Measurements from ENCODE around the gene EPHB6. TPM values are rescaled to one million over a fixed set of nuclear protein-coding genes. Genes with fewer than 3 reads are reported as not detected.

EPHB6 gene
- polyA plus RNA-seq, 1 of the 3 experiments (the other 2 are of a cell fraction): 1.8 TPM

DNA sequence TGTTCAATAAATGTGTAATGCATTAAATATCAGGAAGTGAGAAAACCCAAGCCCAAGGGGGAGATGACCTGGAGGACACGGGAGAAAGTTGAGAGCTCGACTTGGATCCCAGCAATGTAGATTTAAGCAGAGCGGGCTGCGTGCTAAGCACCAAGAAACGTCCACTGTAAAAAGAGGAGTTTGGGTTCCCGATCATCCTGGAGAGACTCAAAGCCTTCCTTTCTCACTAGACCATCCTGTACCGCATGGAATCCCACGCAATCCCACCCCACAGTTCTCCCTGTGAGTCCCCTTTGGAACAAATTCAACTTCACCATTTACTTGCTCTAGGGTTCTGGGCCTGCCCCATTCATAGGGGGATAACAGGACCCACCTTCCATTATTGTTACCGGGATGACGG, 28.3 kb downstream of the EPHB6 start:
- Histone ChIP-seq H3K4me2 (no peak overlapping the region), H3K36me3 (replicated peaks in 1 of 2; ENCODE audit: control insufficient read depth in 1 of 2, insufficient read depth in 2 of 2, low read length in 1 of 2) (no peaks in the 10 kb centered on the region), H3K4me1 (ENCODE audit: control insufficient read depth in 1 of 2, insufficient read depth in 2 of 2, low read depth in 1 of 2, low read length in 1 of 2) (no peaks in the 10 kb centered on the region), H3K9ac (no peak overlapping the region), H3K79me2 (ENCODE audit: insufficient read depth) (no peaks in the 10 kb centered on the region), H3K4me3 (ENCODE audit: low read depth in 2 of 2, low read length in 1 of 2) (no peak overlapping the region), H3K27ac (ENCODE audit: low read depth in 2 of 2, low read length in 1 of 2) (no peak overlapping the region), H3F3A (replicated peaks; ENCODE audit: insufficient read depth) (no peaks in the 10 kb centered on the region), H4K20me1 (ENCODE audit: insufficient read depth) (no peaks in the 10 kb centered on the region), H3K9me2 (no peaks in the 10 kb centered on the region), H3K9me3 (no peaks in the 10 kb centered on the region), H2AFZ (ENCODE audit: low read depth) (no peak overlapping the region), H3K27me3 (ENCODE audit: insufficient read depth) (peaks cover 63% of the 10 kb centered on the region)
- ChIA-PET CTCF (interaction anchor here (10.7 kb wide), 1 partner anchor 15 kb away, joined by 120 read pairs; no protein-coding TSS in a partner anchor), POLR2A (no interaction called here)
- 45% methylated on average over 10 of the region's 10 CpGs for WGBS (ENCODE audit: low lambda C conversion rate)
- DNase-seq: no peak
- no peak for TF ChIP-seq JUND (IDR thresholded peaks at IDR 0.05)
- TF ChIP-seq, protein P1, sequence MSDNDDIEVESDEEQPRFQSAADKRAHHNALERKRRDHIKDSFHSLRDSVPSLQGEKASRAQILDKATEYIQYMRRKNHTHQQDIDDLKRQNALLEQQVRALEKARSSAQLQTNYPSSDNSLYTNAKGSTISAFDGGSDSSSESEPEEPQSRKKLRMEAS (IDR thresholded peaks at IDR 0.05; ENCODE audit: low read depth): no peak
- TF ChIP-seq TAF1 (IDR thresholded peaks at IDR 0.05; ENCODE audit: borderline replicate concordance, low read depth, low read length): no peak
- no peak for TF ChIP-seq RCOR1 (IDR thresholded peaks at IDR 0.05; ENCODE audit: low read length)
- no peak for TF ChIP-seq GATA2 (CRISPR knock-in tag; IDR thresholded peaks at IDR 0.05)
- no peak for TF ChIP-seq EZH2phosphoT487 (IDR thresholded peaks at IDR 0.05; ENCODE audit: borderline replicate concordance, low read depth)
- no peak for TF ChIP-seq MEF2A (IDR thresholded peaks at IDR 0.05; ENCODE audit: borderline replicate concordance, low read depth)
- TF ChIP-seq EP300 (IDR thresholded peaks at IDR 0.05; ENCODE audit: borderline replicate concordance in 1 of 2, low read depth in 1 of 2, low read length in 1 of 2): no peak
- TF ChIP-seq MXI1 (IDR thresholded peaks at IDR 0.05; ENCODE audit: low read depth, low read length): no peak
- TF ChIP-seq NFIC (IDR thresholded peaks at IDR 0.05; ENCODE audit: borderline replicate concordance): no peak
- no peak for TF ChIP-seq USF2 (IDR thresholded peaks at IDR 0.05; ENCODE audit: borderline replicate concordance, low read depth, low read length)
- TF ChIP-seq FOXM1 (IDR thresholded peaks at IDR 0.05; ENCODE audit: low read depth): no peak

- H3K79me2 ChIP-seq (ENCODE audit: insufficient read depth): no peaks in the 10 kb centered on the region
- no peak overlapping the region for H2AFZ ChIP-seq (ENCODE audit: low read depth)
- no peak overlapping the region for H3K4me3 ChIP-seq (ENCODE audit: low read depth in 2 of 2, low read length in 1 of 2)
- WGBS (ENCODE audit: low lambda C conversion rate): 26% methylated on average over 7 of the region's 7 CpGs
- H3K9ac ChIP-seq: no peak overlapping the region
- ChIA-PET POLR2A (no interaction called here), CTCF (interaction anchor here (10.7 kb wide), 1 partner anchor 16 kb away, joined by 120 read pairs; no protein-coding TSS in a partner anchor)
- no peaks in the 10 kb centered on the region for H3K36me3 ChIP-seq (replicated peaks in 1 of 2; ENCODE audit: control insufficient read depth in 1 of 2, insufficient read depth in 2 of 2, low read length in 1 of 2)
- no peaks in the 10 kb centered on the region for H3K4me1 ChIP-seq (ENCODE audit: control insufficient read depth in 1 of 2, insufficient read depth in 2 of 2, low read depth in 1 of 2, low read length in 1 of 2)
- H3K9me3 ChIP-seq: no peaks in the 10 kb centered on the region
- H3K9me2 ChIP-seq: no peaks in the 10 kb centered on the region
- peaks cover 57% of the 10 kb centered on the region for H3K27me3 ChIP-seq (ENCODE audit: insufficient read depth)
- H4K20me1 ChIP-seq (ENCODE audit: insufficient read depth): no peaks in the 10 kb centered on the region
- no peak overlapping the region for H3K4me2 ChIP-seq
- no peak overlapping the region for H3K27ac ChIP-seq (ENCODE audit: low read depth in 2 of 2, low read length in 1 of 2)
- no peak for DNase-seq
- H3F3A ChIP-seq (replicated peaks; ENCODE audit: insufficient read depth): no peaks in the 10 kb centered on the region
- TF ChIP-seq RFX5 (IDR thresholded peaks at IDR 0.05; ENCODE audit: low read length) (no peak), MXI1 (IDR thresholded peaks at IDR 0.05; ENCODE audit: low read depth, low read length) (no peak), RAD21 (IDR thresholded peaks at IDR 0.05; ENCODE audit: low read length) (no peak), FOSL2 (IDR thresholded peaks at IDR 0.05; ENCODE audit: borderline replicate concordance, low read depth) (no peak), CTCF (IDR thresholded peaks at IDR 0.05) (no peak), FOXM1 (IDR thresholded peaks at IDR 0.05; ENCODE audit: low read depth) (no peak), TEAD4 (IDR thresholded peaks at IDR 0.05; ENCODE audit: borderline replicate concordance, insufficient read depth) (no peak), TCF12 (IDR thresholded peaks at IDR 0.05) (no peak), NFIC (IDR thresholded peaks at IDR 0.05; ENCODE audit: borderline replicate concordance) (no peak)
- TF ChIP-seq, protein P2, sequence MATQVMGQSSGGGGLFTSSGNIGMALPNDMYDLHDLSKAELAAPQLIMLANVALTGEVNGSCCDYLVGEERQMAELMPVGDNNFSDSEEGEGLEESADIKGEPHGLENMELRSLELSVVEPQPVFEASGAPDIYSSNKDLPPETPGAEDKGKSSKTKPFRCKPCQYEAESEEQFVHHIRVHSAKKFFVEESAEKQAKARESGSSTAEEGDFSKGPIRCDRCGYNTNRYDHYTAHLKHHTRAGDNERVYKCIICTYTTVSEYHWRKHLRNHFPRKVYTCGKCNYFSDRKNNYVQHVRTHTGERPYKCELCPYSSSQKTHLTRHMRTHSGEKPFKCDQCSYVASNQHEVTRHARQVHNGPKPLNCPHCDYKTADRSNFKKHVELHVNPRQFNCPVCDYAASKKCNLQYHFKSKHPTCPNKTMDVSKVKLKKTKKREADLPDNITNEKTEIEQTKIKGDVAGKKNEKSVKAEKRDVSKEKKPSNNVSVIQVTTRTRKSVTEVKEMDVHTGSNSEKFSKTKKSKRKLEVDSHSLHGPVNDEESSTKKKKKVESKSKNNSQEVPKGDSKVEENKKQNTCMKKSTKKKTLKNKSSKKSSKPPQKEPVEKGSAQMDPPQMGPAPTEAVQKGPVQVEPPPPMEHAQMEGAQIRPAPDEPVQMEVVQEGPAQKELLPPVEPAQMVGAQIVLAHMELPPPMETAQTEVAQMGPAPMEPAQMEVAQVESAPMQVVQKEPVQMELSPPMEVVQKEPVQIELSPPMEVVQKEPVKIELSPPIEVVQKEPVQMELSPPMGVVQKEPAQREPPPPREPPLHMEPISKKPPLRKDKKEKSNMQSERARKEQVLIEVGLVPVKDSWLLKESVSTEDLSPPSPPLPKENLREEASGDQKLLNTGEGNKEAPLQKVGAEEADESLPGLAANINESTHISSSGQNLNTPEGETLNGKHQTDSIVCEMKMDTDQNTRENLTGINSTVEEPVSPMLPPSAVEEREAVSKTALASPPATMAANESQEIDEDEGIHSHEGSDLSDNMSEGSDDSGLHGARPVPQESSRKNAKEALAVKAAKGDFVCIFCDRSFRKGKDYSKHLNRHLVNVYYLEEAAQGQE (IDR thresholded peaks at IDR 0.05; ENCODE audit: low read depth, low read length): no peak
- TF ChIP-seq, protein P3, sequence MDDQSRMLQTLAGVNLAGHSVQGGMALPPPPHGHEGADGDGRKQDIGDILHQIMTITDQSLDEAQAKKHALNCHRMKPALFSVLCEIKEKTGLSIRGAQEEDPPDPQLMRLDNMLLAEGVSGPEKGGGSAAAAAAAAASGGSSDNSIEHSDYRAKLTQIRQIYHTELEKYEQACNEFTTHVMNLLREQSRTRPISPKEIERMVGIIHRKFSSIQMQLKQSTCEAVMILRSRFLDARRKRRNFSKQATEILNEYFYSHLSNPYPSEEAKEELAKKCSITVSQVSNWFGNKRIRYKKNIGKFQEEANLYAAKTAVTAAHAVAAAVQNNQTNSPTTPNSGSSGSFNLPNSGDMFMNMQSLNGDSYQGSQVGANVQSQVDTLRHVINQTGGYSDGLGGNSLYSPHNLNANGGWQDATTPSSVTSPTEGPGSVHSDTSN (IDR thresholded peaks at IDR 0.05): no peak
Observed at GRCh38 chr7:142883571-142884285, 28.9 kb downstream of the EPHB6 start.
